GM13977 (cell line): ENCODE data around the gene KLF15.

Experiments used
- DNase-seq: peaks from one replicate; pipeline ENCODE4 v3.0.0; 2012; ENCODE audit warnings: low spot score
- CTCF ChIP-seq: IDR thresholded peaks from 2 replicates; pipeline ENCODE4 v1.5.1; 2012; ENCODE audit warnings: mild to moderate bottlenecking, control low read depth; ENCODE audit not compliant: insufficient read depth; ENCODE audit errors: extremely low read depth, missing control alignments
- in situ Hi-C: fragments of 300-500 bp; cut with MboI; formaldehyde crosslinking; loops from one replicate; pipeline ENCODE4 v1.12.0; 2022; ENCODE audit warnings: low sequenced_read_pairs, low pct_unique_long_range_greater_than_20kb, mixed read lengths, inconsistent platforms; ENCODE audit not compliant: unreplicated experiment

KLF15 gene

DNA sequence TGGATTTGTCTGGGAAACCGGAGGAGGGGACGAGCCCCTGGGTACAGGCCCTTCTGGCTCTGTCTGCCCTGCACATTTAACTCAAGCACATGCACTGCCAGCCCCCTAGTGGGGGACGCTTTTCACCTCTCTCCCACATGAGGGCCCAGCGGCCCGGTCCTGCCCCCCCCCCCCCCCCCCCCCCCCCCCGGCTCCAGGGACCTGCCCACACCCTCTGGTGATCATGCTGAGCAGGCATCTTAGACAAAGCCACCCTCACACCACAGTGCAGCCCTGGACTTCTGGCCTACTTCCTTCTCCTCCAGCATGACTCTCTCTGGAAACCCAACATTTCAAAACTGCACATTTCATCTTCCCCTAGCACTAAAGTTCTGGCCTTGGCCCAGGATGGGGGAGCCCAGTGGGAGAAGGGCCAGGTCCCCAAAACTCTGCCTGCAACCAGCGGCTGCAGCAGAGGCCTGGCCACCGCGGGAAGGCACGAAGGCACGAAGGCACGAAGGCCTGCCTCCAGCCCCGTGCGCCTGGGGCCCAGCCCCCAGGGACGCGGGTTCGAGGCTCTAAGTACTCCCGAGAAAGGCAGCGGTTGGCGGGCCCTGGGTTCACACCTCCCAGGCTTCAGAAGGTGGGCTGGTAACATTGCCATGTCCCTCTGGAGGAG is 14.1 kb downstream of the KLF15 start:
- peak; percentile 14 for DNase-seq
- no peak for TF ChIP-seq CTCF
- in situ Hi-C loops = no loop called here

DNA sequence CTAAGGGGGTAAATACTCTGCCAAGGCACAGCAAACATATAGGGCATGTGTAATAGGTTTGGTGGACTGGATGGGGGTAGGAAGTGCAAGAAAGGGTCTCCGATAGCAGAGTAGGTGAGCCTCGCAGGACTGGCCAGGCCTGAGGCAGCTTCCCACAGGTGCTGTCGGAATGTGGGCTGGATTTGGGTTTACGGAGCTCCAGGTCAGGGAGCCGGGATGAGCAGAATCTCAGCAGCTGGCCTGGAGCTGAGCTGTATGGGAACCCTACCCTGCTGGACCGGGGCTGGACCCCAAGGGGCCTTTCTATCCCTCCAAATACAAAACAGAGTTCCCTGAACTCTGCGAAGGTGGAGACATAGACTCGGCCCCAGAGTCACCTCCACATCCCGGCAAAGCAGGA is 15.0 kb downstream of the KLF15 start:
- in situ Hi-C loops = no loop called here
- DNase-seq = no peak
- TF ChIP-seq CTCF = no peak

DNA sequence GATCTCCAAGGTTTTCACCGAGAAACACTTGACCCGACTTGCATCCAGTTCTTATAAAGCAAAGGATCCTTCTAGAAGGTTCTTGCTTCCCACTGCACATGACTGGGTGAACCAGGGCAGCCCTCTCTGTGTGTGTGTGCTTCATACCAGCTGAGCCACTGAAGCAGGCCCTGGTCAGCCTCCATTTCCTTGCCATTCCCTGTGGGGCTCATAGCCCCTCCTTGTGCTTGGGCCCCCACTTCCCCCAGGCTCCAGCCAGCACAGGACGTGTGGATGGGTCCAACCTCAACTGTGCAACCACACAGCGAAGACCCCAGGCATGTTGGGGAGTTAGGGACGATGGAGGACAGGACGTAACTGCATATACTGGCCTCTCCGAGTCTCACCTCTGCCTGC is 15.5 kb downstream of the KLF15 start:
- no peak for DNase-seq
- TF ChIP-seq CTCF = no peak
- in situ Hi-C loops = no loop called here

- in situ Hi-C loops = no loop called here
- TF ChIP-seq CTCF = no peak
- DNase-seq = peak; percentile 19
Observed at GRCh38 chr3:126340943-126341754, 16.1 kb downstream of the KLF15 start.

DNA sequence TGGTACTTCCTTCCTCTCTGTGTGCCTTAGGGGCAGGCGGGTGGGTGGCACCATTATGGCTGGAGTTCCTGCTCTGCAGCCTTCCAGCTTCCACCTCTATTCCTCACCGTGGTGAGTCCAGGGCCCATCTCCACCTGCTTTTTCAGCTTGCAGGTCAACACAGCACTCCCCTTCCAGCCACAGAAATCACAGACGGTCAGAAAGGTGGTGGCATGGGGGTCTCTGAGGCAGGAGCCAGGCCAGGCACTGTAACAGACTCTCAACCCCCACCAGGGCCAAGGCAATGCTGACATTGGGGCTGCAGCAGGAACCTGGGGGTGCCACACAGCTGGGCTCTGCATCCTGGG is 16.6 kb downstream of the KLF15 start:
- in situ Hi-C loops = no loop called here
- DNase-seq = no peak
- no peak for TF ChIP-seq CTCF

DNA sequence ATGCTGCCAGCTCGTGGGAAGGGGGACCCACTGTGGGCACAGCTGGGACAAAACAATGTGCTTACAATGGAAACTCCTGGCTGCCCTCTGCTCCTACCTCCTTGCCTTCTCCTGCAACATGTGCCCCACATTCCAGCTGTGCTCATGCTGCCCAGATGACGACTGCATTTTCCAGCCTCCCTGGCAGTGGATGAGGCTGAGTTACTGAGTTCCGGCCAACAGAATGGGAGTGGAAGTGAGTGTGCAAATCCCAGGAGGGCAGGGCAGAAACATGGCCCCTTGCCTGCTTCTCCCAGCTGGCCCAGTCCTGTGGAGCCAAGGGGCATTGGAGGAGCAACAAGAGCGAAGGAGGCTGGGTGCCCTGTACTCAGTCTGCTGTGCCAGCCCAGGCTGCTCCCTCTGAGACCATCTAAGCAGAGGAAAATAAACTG is 17.1 kb downstream of the KLF15 start:
- no peak for TF ChIP-seq CTCF
- in situ Hi-C loops = no loop called here
- DNase-seq = no peak
